NCI-H1092 treated with DMSO at 0.1 percent for 48 hours (cell line): ENCODE data around the gene PLA2G4B.

Source experiments
- DNase-seq: peaks from one replicate; lab custom pipeline; 2025; lab: John Stamatoyannopoulos, UW

Gene PLA2G4B

DNA sequence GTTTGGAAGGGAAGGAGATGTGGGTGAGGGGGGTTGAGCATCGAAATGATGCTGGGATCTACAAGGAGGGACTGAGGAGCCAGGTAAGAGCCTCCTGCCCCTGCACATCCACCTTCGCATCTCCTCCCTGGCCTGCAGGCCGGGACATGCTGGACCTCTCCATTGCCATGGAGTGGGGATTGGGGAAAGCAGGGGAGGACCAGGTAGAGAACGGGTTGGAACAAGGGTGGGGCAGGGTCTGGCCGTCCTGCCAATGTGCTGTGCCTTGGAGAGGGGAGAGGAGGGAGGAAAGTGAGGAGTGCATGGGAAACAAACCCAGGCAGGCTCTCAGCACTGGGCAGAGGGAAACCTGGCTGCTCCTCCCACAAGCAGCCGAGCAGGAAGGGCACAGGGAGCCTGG is 10.6 kb downstream of the PLA2G4B start:
- DNase-seq: no peak

DNA sequence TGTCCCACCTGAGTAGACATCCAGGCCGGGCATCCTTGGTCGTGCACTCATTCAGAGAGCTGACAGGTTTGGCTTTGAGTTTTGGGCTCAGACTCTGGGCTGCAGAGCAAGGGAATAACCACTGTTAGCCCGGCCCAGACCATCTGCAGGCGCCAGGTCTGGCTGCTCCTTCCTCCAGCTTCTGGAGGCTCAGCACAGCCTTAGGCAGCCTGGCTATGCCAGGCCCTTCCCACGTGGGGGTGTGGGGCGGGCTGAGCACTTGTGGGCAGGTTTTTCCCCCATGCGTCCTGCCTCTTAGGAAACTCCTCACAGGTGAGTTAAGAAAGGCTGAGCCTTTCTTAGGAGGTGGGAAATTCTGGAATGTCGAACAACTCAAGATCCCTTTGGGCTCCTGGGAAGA is 11.2 kb downstream of the PLA2G4B start:
- no peak for DNase-seq

DNA sequence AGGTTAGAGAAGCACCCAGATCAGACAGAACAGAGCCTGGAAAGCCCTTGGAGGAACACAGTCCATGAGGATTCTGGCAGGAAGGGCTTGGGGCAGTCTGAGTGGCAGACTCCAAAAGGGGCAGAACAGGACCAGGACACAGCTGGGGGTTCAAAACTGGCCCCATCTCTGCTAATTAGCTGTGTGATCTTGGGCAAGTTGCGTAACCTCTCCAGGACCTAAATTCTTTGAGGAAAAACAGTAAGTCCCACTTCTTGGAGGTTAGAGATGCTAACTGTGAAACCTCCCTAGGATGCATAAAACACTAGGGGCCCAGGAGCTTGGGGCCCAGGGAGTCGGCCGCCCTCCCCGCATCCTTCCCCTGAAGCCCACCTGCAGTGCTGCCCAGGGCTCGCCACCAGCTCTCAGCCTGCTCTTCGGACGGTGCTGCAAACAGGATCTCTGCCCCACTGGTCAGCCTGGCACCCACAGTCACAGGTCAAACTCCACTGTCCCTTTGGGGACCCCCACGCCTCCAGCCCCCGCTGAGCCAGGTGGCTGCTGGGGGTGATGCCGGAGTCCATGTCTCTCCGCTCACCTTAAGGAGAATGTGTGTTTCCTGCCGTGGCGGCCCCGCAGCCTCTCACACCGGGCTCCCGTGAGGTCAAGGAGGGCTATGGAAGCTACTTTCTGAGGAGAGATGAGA is 12.0 kb downstream of the PLA2G4B start:
- DNase-seq: no peak

DNA sequence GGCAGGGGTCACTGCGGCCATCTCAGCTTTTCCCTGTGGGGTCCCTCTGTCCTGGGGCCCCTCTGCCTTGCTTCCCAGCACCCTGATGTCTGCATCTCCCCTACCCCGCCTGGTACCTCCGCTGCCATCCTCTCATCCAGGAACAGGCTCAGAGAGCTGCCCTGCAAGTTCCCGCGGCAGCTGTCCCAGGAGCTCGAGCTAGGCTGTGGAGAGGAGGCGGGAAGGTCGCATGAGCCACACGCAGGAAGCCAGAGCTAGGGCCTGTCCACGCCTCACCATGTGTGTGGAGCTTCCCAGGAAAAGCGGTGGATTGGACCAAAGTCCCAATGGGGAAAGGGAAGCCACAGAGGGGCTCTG is 12.5 kb downstream of the PLA2G4B start:
- no peak for DNase-seq

DNA sequence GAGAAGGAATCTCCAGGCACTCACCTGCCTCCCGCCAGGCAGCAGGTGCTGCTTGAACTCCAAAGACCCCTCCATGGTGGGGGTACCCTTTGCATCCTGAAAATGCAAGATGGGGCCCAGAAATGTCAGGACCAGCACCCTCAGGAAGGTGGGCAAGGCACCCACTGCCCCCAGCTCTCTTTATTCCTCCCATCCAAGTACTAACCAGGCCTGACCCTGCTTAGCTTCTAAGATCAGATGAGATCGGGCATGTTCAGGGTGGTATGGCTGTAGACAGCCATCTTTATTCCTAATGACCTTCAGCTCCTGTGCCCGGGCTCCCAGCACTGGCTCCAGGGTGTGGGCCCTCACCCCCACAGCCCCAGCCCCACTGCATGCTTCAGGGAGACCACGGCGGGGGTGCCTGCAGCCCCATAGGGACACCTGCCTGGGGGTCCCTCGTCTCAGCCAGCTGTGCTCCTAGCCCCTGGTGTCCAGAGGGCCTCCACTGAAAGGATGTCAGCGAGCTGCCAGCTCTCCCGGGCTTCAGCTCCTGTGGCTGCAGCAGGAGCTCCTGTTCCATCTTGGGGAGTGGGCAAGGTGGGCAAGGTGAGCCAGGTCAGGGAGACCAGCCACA is 13.2 kb downstream of the PLA2G4B start:
- no peak for DNase-seq

- no peak for DNase-seq
Measured at GRCh38 chr15:41852736-41853590, 14.3 kb downstream of the PLA2G4B start.

GRCh38 chr15:41853831-41854230 is 15.2 kb downstream of the PLA2G4B start:
- no peak for DNase-seq

DNA sequence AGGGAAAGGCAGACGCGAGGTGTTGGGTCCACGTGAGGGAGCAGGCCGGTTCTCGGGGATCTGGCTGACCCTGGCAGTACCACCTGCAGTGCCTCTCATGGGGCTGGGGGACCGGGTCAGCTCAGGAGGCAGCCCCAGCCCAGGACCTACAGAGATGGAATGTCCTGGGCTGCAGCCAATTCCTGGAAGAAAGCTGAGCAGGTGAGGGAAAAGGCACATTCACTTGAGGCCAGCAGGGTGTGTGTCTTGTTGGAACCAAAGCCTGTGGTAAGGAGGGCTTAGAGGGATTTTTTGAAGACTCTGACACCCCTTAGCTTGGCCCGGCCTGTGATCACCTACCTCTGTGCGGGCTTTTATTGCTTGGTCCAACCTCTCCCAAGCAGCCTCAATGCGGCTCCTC is 15.8 kb downstream of the PLA2G4B start:
- DNase-seq: no peak

DNA sequence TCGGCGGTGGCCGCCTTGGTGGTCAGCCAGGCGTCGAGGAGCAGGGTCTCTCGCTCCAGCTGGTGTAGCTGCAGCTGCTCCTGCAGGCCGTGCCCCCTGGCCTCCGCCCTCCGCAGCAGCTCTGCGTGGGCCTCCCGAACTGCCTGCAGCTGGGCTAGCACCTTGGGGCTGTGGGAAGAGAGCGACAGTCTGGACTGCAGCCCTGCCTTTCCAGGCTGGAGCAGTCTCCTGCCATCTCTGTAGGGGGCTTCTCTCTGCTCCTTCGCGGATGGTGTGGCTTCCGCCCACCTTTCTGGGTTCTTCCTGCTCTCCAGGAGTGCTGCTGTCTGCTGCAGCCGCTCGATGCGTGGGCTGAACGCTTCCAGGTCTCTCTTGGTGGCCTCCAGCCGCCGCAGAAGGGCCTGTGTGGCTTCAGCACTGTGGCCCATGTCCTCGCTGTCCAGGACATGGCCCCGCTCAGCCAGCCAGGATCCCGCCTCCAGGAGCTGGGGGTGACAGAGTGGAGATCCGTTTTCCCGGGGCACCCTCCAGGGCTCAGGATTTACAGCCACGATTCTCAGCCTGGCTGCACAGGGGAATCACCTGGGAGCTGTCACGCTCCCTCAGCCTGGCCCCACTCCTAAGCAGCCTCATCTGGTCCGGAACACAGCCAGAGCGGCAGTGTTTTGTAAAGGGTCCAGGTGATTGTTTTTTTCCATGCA is 16.8 kb downstream of the PLA2G4B start:
- no peak for DNase-seq

- no peak for DNase-seq
Measured at GRCh38 chr15:41856262-41856661, 17.6 kb downstream of the PLA2G4B start.

DNA sequence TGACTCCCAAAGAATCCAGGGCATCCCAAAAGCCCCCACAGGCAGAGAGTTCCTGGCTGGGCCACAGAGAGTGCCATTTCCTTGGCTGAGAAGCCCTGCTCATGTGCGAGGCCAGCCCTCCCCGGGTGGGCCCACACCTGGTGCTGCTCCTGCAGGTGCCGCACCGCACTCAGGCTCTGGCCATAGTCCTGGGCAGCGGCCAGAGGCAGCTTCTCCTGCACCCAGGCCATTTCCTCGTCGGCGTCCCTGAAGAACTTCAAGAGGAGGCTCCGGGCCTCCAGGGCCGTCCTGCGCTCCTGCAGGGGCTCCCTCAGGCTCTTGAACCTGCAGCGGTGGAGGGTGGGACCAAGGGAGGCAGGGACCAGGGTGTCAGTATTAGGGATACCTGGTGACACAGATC is 18.1 kb downstream of the PLA2G4B start:
- no peak for DNase-seq

- DNase-seq: no peak
Measured at GRCh38 chr15:41857316-41857715, 18.7 kb downstream of the PLA2G4B start.

DNA sequence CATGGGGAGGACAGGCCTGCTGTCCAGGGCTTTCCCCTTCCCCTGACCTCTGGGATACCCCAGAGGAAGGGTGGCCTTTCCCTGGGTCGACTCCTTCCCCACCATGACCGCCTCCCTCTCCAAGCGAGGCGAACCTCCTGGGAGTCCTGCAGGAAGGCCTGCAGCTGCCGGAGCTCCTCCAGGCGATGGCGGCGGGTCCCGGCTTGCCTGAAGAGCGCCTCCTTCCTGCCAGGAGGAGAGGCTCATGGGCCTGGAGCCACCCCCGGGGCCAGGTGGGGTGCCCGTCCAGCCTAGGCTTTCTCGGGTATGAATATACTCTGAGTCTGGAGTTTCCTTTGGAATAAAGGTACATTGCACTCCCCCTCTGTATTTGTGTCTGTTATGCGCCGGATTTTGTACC is 20.1 kb downstream of the PLA2G4B start:
- DNase-seq: no peak

DNA sequence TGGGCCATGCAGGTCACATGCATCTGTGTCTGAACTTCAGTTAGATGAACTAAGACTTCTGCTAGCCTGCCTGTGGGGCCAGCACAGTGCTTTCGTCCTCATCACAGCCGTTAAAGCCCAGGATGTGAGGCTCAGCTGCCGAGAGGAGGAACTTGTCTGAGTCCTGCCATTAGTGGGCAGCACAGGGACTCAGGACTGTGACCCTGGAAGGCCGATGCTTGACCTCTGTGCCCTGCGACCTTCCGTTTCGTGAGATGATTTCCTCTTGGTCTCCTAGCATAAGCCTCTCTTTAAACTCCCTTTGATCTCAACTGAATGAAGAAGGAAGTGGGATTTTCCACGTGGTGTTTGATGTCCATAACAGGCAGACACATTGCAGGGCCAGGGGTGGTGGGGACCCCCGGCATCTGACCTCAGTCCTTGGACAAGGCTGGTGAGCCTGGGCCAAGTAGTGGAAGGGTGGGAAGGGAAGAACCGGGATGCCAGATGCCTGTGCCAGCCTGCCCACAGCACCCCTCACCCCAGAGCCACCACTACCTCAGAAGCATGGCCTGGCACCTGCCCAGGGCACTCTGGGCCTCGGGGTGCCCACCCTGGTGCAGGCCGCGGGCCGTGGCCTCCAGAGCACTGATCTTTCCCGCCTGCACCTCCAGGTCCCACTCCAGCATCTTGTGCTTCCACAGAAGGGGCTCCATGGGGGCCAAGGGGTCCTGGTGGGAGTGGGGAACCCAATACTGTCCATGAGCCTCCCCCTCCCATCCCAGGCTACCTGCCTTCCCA is 21.6 kb downstream of the PLA2G4B start:
- DNase-seq: no peak

- DNase-seq: no peak
Measured at GRCh38 chr15:41861736-41862356, 23.2 kb downstream of the PLA2G4B start.

GRCh38 chr15:41862515-41863116 is 24.0 kb downstream of the PLA2G4B start:
- DNase-seq: no peak

GRCh38 chr15:41865490-41866055 is 26.9 kb downstream of the PLA2G4B start:
- DNase-seq: no peak

- no peak for DNase-seq
Measured at GRCh38 chr15:41866263-41866703, 27.6 kb downstream of the PLA2G4B start.

DNA sequence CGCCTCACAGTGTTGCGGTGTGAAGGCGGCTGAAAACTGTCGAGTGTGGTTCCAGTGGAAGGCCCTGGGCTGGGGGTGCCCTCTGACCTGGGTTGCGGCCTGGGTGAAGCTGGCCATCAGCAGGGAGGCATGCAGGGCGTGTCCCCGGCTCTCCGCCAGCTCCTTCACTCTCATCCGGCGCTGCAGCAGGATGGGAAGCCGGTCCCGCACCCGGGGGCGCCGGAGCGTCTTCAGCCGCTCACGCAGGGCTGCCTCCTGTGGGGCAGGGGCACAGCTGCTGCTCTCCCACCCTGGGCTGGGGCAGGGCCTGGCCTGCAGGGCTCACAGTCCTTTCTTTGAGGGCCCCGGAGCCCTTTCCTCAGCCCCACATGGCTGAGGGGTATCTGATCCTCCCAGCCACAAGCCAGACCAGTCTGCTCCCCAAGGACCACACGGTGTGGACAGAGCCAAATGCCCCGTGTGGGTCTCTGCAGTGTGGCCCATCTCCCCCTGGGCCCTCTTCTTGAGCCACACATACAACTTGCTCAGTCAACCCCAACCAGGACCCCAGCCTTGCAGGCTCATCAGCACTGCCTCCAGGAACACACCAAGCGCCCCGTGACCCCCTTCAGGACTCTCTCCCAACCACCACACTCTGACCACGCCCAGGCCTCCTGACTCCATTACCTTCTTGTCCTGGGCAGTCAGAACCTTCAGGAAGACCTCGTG is 28.4 kb downstream of the PLA2G4B start:
- no peak for DNase-seq

DNA sequence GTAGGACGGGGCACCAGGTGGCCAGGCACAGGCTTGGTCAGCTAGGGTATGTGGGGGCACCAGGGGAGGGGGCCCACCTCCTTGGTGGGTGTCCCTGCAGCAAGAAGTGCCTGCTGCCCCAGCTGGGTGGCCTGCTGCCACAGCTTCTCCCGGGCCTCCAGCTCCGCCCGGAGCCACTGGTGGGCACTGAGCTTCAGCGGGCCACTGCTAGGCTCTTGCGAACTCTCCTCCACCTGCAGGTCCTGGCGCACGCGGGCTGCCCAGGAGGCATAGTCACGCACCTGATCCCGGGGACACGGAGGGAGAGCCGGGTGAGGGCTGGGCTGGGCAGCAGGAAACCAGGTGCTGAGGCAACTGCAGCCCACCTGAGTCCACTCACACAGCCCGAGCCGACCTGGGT is 29.7 kb downstream of the PLA2G4B start:
- no peak for DNase-seq
